Hepatic stellate cell (primary cell): ENCODE measurements around the gene EMC1.
A peak's percentile ranks its signal among the peaks of the same experiment; 100 is the strongest.
"Not testable (repeated sequence)": the region's sequence is repeated elsewhere in the genome, so short reads cannot be mapped to it uniquely, and the experiment has no call there.

Source experiments
- DNase-seq: peaks from one replicate; pipeline ENCODE4 v3.0.0; 2011; ENCODE audit warnings: low spot score

EMC1 gene

DNA sequence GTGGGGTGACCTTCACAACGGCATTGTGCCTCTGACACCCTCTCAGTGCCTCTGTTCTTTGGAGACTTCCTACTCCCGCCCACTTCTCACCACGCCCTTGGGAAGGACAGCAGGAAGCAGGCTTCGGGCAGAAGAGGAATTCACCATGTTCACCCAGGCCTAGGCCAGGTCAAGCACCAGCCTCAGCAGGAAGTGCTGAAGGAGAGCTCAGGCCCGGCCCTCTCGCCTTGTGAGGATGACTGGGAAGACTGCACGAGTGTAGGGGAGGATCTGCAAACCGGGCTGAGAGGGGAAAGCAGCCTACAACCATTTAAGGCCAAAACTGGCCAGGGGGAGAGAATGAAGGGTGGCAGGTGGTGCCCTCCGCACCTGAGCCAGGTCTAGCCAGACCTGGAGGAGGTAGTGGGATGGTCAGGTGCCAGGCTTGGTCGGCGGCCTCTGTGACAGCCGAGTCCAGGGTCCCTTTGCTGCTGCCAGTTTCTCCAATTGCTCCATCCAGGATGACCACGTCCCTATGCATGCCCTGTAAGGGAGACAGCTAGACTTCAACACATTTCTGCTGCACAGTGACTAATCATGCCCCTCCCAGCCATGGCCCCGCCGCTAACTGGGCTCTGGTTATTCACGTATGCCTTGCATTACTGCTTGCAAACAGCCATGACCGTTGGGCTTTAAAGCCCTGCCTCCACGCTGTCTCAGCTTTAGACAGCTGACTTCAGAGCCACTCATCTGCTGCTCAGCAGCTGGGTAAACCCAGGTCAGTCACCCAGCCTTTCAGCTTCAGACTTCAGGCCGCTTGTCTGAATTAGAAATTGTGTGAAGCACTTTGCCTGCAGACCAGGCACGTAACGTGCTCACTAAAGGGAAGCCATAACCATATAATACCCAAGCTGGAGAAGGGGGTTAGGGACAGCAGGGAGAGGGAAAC, 9.2 kb upstream of the EMC1 start:
- peak; percentile 38 for DNase-seq

DNA sequence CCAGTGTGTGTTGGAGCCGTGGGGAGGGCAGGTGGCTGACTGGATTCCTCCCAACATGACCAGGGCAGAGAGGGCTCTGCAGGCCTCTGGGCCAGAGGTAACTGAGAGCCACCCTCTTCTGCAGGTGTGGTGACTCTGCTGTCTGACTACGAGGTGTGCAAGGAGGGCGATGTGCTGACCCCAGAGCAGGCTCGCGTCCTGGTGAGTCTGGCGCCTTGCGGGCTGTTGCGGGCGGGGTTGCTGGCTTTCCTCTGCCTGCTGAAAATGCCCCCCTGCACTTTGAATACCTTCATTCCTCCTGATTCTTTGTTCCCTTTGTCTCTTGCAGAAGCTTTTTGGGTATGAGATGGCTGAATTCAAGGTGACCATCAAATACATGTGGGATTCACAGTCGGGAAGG, 7.0 kb upstream of the EMC1 start:
- DNase-seq: no peak

DNA sequence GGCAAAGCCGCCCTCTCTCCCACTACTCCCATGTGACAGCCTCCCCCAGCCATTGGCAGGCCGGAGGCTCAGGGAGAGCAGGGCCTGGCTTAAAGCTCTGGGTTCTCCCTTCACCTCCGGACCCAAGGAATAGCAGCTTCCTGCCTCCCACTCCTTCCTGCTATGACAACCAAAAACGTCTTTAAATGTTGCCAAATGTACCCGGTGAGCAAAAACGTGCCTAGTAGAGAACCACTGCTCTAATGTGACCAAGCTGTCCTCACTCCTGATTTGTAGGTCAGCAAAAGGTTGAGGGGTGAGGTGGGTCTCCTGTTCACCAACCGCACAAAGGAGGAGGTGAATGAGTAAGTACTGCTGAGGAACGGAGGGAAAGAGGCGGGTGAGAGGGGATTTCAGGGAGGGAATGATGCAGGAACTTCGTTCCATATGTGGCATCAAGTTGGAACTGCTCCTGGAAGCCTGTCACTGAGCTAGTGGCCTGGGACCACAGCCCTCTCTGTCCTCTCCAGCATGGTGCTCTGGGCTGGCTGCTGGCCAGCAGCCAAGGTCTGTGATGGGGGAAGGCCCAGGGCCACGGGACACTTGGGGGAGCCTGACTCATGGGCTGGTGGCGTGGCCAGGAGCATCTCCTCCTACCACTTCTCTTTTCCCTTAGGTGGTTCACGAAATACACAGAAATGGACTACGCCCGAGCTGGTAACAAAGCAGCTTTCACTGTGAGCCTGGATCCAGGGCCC, 6.0 kb upstream of the EMC1 start:
- no peak for DNase-seq

DNA sequence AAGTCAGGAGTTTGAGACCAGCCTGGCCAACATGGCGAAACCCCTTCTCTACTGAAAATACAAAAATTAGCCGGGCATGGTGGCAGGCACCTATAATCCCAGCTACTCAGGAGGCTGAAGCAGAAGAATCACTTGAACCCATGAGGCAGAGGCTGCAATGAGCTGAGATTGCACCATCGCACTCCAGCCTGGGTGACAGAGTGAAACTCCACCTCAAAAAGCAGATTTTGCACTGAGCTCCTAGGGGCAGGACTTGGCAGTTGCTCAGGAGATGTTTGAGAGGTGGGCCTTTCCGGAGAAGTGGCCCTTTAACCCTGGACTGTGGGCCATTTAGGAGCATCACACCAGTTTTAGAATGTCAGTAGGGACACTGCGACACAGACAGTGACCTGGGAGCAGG, 5.0 kb upstream of the EMC1 start:
- not testable (repeated sequence) for DNase-seq

DNA sequence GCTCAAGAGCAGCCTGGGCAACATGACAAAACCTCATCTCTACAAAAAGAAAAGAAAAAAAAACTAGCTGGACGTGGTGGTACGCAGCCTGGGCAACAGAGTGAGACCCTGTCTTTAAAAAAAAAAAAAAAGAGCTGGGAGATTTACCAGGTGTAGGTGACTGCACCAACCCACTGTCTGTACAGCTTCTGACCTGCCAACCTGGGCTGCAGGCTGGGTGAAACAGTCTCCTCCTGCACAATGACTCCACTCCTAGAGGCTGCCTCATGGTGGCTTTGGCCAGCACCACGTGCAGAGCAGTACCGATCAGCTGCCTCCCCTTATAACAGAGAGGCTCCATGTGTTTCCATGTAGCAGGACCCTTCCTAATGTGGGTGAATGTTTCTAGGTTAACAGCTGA, 4.0 kb upstream of the EMC1 start:
- DNase-seq: no peak

DNA sequence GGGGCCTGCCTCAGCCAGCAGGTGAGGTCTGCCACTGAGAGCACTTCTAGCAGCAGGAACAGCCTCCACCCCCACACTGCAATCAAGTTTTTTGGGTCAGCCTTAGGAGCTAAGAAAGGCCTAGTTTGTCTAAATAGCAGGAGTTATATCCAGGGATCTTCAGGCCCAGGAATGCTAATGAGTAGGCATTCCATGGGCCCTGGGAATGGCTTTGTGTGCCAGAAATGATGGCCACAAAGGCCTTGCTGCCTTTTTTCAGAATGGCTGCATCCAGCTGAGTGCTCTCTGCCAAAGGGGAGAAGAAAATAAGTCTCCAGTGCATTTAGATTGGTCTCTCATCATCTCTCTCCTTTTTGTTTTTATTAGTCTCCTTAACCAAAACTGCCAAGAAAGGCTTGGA, 3.1 kb upstream of the EMC1 start:
- no peak for DNase-seq

DNA sequence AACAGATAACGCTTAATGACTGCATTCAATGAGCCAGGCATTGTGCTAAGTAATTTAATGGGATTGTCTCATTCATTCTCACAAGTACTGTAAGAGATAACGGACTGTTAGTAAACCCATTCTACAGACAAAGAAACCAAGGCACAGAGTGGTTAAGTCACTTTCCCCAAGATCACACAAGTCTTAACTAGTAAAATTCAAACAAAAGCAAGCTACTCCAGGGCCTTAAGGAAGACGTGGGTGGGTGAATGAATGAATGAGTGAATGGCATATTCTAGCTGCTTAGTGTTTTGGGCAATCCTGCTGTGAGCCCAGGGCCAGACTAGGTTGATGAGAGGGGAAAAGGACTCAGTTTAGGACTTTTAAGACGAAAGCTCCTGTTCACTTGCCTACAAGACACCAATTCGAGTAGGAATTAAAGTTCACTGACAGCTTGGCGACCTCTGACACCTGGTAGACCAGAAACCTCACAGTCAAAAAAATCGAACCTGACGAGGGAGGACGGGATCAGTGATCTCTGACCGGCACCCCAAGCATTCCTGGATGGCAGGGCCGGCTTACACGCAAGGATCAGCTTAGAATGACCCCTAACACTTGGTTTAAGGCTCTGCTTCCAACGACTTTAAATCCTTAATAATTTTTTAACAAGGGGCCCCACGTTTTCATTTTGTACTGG, 557 bp downstream of the EMC1 start:
- no peak for DNase-seq

DNA sequence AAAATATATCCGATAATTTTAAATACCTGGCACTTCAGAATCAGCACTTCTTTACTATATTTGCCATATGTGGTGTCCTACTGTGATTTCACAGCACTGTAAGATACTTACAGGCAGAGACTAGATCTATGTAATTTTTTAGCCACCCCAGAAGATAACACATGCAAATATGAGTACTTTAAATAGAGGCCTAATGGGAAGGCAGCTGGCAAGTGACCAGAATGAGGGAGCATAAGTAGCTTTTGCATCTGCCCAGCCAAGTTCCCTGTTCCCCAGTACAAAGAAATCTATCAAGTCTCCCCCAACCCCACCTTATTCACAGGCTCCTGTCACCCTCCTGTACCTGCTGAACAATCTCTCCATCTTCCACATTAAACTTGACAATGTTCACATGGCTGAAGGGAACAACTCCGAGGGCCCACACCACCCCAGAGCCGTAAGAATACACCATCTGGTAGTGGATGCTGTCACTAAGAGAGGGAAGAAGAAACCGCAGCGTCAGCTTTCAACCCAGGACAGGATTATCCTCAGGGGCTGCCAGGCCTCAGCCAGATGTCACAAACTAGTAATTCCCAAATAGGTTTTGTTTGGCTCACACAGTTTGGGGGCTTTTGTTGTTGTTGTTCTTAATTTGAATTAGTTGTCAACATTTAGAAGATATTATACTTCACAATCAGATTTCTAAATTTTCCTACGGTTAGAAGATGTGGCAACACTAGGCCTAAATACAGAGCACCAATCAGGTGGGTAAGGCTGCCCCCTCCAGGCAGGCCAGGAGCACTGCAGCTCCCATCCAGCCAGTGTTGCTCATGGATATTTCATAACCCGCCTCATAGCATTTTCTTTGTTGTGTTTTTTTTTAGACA, 10.4 kb downstream of the EMC1 start:
- DNase-seq: peak; percentile 82

DNA sequence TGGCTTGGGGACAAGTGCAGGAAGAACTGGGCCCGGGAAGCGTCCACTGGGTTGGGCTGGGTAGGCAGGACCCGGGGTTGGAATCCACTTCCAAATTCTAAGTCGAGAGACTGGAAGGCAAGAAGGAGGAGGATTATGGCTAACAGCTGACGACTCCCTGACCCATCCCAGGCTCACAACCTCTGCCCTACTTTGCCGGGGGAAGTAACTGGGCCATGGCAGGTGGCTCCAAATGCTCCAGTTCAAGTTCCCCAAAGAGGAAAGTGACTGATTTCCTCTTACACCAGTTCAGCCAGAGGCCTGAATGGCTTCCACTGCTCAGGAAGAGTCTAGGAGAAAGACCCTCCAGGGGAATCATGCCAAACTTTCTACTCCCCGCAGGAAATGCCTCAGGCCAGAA, 11.4 kb downstream of the EMC1 start:
- no peak for DNase-seq

DNA sequence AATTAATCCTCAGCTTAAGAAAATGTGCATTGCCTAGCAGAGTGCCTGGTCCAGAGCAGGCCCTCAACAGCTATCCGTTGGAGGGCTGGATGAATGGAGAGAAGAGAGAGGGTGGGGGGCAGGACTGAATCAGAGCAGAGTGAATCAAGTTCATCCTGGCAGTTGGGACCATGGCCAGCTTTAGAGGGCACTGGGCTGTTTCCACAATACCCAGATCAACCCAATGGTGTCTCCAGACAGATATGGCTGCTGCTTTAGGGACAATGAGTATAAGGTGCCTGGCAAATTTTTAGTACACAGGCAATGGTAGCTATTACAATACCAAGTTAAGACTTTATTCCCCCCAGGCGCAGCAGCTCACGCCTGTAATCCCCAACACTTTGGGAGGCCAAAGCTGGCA, 17.1 kb downstream of the EMC1 start:
- no peak for DNase-seq

DNA sequence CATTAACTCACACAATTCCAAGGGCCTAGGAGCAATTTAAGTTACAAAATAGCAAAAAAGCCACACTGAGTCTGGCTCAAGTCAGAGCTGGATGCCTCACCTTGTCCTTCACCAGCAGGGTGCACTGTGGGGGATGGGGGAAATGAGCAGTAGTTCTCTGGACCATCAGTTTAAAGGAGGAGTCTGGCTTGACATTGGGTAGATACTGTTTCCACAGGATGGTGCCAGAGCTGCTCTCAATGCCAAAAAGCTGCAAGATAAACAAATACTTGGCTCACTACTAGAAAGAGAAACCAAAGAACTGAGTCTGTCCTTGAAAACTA, 18.8 kb downstream of the EMC1 start:
- peak; percentile 26 for DNase-seq

DNA sequence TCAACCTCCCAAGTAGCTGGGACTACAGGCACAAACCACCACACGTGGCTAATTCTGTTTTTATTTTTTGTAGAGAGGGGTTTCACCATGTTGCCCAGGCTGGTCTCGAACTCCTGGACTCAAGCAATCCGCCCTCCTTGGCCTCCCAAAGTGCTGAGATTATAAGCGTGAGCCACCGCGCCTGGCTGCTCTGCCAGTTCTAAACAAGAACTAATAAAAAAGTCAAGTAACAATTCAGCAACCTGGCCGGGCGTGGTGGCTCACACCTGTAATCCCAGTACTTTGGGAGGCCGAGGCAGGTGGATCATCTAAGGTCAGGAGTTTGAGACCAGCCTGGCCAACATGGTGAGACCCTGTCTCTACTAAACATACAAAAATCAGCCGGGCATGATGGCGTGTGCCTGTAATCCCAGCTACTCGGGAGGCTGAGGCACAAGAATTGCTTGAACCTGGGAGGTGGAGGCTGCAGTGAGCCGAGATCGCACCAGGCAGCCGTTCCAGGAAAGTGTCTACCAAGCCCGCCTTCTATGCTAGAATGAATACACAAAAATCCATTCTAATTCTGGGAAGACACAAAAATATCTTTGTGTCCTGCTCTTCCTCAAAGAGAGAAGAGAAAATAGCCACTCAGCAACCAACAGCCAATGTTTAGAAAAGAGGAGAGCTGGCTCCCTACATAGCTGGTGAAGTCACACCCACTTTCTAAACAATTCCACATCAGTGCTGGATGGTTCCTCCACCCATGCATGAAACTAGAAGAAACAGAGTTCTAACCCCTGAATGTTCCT, 19.4 kb downstream of the EMC1 start:
- not testable (repeated sequence) for DNase-seq

DNA sequence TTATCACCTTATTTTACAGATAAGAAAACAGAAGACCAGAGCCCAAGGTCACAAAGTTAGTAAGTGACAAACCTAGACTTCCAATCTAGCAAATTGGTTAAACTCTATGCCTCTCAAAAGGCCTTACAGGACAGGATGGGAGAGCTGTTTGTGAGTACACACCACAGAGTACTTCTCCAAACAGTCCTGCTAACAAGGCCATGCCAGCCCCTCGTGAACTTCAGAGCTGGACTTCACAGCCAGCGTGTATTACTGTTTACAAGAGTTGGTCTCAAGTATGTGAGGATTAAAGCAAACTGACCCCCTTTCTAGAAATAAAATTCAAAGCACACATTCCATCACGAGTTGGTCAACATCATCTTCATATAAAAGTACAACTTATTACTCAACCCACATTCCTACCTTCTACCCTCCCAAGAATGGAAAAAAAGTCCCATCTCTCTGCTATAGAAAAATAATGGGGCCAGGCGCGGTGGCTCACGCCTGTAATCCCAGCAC, 21.4 kb downstream of the EMC1 start:
- no peak for DNase-seq

DNA sequence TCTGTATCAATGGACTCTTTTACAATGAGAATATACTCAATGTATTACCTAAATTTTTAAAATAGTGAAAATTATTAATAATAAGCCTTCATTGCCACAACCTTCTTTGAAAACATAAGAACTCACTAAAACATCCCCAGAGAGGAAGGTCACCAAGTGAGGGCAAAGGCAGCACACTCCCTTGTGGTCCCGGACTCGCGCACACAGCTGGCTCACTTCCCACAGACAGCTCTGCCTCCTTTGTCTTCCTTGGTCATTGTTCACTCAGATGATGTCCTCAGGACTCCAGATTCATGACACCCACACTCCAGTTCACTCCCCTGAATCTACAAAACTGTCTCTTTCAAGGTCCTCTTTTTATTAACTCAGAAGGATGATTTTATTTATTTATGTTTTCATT, 22.1 kb downstream of the EMC1 start:
- no peak for DNase-seq

DNA sequence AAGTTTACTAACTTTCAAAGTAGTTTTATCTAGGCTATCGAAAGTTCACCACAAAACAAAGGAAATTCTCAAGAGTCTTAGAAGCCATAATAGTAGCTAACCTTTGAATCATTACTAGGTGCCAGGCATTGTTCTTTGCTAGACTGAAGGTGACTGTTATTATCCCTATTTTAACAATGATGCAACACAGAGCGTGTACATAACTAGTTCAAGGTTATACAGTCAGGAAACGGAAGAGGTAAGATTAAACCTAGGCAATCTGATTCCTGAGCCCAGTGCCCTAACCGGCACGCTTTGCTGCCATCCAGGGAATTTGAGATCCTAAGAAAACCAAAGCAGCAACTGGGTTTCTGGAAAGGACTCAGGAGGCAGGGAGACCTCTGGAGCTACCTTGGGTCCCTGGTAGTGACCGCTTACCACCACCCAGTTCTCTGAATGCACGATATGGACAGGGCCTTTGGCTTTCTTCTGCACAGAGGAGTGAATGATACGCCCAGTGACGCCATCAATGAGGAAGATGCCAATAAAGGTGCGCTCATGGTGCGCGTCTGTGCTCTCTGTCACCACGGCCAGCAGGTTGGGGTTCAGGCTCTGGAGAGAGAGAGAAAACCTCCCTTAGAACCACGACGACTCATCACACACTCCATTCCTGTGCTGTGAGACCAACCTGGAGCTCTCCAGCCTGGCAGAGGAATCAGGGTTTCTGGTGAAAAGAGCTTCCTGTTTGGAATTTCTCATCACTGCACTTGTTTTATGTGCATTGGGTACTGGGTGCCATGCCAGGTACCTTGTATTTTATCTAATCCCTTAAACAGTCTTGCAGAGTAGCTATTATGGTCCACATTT, 28.1 kb downstream of the EMC1 start:
- no peak for DNase-seq

DNA sequence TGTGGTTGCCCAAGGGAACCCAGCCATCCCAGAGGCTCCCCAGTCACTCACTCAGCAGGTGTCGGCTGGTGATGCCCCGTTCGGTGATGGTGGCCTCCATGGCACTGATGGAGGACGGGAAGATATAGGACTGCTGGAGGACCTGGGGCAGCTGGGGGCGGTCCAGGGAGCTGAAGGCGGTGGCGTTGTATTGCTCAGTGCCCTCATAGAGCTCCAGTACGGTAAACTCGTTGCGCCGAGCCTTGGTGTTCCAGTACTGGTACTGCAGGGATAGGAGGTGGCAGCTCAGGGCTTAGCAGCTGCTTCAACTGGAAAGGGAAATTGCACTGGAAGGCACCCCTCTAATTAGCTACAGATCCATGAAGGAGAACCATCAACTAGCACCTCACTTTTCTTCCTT, 28.8 kb downstream of the EMC1 start:
- DNase-seq: no peak

DNA sequence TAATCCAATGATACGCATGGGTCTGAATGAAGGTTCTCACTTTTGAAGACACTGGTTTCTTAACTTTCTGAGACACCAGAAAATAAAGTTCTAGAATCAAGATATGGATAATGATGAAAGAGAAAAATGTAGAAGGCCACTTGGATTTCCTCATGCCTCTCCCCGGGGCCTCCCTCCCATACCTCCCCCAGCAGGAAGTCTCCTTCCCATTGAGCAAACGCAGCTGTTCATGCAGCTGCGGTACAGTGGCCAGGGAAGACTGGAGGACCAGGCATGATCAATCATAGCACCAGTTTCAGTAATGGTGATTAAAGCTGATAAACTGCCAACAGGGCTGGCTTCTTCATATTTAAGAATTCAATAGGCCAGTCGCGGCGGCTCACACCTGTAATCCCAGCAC, 30.3 kb downstream of the EMC1 start:
- no peak for DNase-seq

DNA sequence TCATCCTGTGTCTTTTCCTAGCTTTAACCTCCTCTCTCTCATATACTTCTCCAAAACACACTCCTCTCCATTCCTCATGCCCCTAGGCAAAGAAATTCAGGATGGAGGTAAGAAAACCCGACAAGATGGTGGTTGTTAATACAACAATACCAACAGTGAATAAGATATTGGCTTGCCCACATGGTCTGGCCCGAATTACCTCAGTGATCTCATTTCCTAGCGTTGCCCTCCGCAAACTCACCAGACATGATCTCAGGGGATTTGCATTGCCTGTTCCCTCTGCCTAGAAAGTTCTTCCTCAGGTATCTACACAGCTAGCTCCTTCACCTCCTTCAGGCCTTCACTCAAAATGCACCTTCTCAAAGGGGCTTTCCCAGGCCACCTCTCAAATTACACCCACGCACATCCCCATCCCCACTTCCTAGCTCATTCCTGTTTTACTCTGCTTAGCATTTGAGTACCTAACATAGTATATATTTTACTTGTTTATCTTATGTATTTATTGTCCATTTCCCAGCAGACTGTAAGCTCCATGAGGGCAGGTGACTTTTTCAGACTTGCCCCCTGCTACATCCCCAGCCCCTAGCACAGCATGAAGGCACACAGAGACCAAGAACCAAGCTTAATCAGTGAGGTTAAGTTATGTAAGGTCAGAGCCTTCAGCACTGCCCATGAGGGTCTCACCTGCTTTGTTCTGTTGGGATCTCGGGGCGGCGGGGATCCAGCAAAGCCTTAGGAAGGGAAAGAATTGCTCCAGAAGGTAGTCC, 31.1 kb downstream of the EMC1 start:
- DNase-seq: no peak

DNA sequence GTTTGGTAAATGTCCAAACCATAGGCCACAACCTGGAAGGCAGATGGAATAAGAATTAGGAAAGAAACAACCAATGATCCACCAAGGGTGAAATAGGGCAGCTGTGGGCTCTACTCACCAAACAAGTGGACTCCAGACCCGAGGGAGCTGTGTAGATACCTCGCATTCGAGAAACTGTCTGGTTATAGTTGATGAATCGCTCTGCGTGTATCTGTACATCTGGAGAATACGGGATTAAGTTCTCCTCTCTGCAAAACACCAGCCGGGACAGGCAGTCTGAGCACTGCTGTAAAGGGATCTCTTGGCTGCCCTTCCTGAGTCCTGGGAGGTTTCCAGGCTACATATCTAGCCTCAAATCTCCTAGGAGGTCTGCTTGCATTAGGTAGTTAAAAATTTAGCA, 31.9 kb downstream of the EMC1 start:
- DNase-seq: no peak
